ENCODE data around the gene SFMBT2. TPM values are rescaled to one million over a fixed set of nuclear protein-coding genes. Genes with fewer than 3 reads are reported as not detected.

The SFMBT2 gene
- total RNA-seq, 4 donors from 2014 or later, result 1.2 to 5.5 (median 3.2) TPM

DNA sequence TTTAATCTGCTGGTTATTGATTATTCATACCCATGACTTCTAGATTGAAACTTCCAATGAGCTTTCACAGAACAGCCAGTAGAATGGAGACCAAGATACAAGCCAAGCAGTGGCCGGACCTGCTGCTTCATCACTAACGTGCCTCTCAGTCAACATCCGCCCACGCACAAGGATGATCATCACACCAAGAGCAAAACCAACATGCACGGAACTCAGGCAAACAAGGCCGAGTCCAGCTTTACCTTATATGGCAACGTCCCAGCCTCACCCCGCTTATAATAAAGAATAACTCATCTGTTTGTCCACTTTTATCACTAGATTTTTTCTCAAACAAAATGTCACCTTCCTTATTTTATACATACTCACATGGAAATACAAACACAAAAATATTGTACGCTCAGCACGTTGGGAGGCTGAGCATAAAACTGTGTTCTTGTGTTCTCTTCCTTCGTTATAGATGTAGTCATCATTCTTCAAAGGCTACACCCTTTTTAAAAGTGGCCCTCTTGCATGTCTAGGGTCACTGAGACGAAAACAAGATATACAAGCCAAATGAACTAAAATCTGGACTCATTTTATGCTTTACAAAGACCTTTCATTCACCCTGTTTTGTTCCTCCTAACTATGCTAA is 122.7 kb downstream of the SFMBT2 start:
- H3K36me3 ChIP-seq, result no peaks in the 10 kb centered on the region
- no peaks in the 10 kb centered on the region for H3K27me3 ChIP-seq
- H3K27ac ChIP-seq, result no peak overlapping the region
- TF ChIP-seq EP300 (IDR thresholded peaks at IDR 0.05) (no peak), POLR2A (IDR thresholded peaks at IDR 0.05) (no peak), POLR2AphosphoS5 (IDR thresholded peaks at IDR 0.05) (no peak)
- TF ChIP-seq, protein P1, sequence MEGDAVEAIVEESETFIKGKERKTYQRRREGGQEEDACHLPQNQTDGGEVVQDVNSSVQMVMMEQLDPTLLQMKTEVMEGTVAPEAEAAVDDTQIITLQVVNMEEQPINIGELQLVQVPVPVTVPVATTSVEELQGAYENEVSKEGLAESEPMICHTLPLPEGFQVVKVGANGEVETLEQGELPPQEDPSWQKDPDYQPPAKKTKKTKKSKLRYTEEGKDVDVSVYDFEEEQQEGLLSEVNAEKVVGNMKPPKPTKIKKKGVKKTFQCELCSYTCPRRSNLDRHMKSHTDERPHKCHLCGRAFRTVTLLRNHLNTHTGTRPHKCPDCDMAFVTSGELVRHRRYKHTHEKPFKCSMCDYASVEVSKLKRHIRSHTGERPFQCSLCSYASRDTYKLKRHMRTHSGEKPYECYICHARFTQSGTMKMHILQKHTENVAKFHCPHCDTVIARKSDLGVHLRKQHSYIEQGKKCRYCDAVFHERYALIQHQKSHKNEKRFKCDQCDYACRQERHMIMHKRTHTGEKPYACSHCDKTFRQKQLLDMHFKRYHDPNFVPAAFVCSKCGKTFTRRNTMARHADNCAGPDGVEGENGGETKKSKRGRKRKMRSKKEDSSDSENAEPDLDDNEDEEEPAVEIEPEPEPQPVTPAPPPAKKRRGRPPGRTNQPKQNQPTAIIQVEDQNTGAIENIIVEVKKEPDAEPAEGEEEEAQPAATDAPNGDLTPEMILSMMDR (IDR thresholded peaks at IDR 0.05), result no peak
- no peaks in the 10 kb centered on the region for H3K4me1 ChIP-seq
- no peaks in the 10 kb centered on the region for H3K9me3 ChIP-seq
- DNase-seq (ENCODE audit: low spot score in 2 of 2), result no peak
- no peak overlapping the region for H3K4me3 ChIP-seq
- WGBS, result 94% methylated on average over 12 of the region's 12 CpGs

DNA sequence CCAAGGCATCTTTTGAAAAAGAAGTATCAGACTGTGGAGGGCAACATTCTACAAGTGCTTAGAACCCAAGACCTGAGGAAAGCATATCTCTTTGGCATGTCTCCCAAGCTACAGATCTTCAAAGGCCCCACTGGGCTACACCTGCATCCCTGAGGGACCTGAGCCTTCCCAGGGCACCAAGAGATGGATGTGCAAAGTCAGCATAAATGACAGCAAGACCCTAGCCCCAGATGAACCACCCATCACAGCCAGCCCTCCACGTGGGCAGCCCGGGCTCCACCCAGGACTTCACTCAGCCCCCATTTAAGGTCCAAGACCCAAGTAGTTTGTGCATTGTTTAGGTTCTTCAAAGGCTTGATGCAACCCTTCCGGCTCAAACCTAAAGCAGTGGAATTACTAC is 123.5 kb downstream of the SFMBT2 start:
- H3K27ac ChIP-seq, result no peak overlapping the region
- no peaks in the 10 kb centered on the region for H3K4me1 ChIP-seq
- no peaks in the 10 kb centered on the region for H3K9me3 ChIP-seq
- DNase-seq (ENCODE audit: low spot score in 2 of 2), result no peak
- H3K4me3 ChIP-seq, result no peak overlapping the region
- 86% methylated on average over 1 of the region's 3 CpGs for WGBS
- TF ChIP-seq EP300 (IDR thresholded peaks at IDR 0.05), result no peak
- TF ChIP-seq, protein P1 (IDR thresholded peaks at IDR 0.05), result no peak
- TF ChIP-seq POLR2AphosphoS5 (IDR thresholded peaks at IDR 0.05), result no peak
- no peak for TF ChIP-seq POLR2A (IDR thresholded peaks at IDR 0.05)
- H3K36me3 ChIP-seq, result no peaks in the 10 kb centered on the region
- no peaks in the 10 kb centered on the region for H3K27me3 ChIP-seq

DNA sequence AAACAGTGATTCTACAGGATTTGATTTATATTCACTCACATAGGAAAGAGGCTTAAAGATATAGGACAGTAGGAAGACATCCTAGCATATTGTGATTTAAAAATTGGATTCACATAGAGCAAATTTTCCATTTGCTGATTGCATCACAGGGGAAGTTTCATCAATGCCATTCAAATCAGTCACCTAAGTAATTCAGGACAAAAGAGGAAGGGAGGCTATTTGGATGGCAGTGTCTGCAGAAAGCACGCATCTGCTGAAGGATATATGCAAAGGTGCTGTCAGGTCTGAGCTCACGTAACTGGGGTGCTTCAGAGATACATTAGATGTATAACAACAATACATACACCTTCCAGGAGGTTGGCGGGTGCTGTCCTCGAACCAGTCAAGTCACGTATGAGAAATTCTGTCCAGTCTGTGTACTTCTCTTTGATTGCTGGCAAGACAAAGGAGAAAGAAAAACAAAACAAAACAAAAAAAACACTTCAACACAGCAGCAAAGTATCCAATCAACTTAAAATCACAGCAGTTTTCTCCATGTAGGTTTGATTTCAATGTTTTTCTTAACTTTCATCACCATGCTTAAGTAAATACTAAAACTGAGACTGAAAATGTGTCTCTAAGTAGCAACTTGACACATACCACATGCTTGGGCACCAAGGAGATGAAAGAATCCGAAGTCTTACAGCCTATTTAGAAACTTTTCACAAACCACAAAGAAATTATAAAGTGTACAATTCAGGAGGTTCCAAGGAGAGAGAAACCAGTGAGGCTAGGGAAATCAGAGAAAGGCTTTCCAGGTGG is 125.1 kb downstream of the SFMBT2 start:
- Histone ChIP-seq H3K27ac (no peak overlapping the region), H3K9me3 (no peaks in the 10 kb centered on the region), H3K27me3 (no peaks in the 10 kb centered on the region), H3K4me1 (no peaks in the 10 kb centered on the region), H3K4me3 (no peak overlapping the region), H3K36me3 (no peaks in the 10 kb centered on the region)
- TF ChIP-seq POLR2AphosphoS5 (IDR thresholded peaks at IDR 0.05), result no peak
- TF ChIP-seq, protein P1 (IDR thresholded peaks at IDR 0.05), result no peak
- TF ChIP-seq POLR2A (IDR thresholded peaks at IDR 0.05), result no peak
- no peak for TF ChIP-seq EP300 (IDR thresholded peaks at IDR 0.05)
- WGBS, result 86% methylated on average over 6 of the region's 6 CpGs
- DNase-seq (ENCODE audit: low spot score in 2 of 2), result no peak

DNA sequence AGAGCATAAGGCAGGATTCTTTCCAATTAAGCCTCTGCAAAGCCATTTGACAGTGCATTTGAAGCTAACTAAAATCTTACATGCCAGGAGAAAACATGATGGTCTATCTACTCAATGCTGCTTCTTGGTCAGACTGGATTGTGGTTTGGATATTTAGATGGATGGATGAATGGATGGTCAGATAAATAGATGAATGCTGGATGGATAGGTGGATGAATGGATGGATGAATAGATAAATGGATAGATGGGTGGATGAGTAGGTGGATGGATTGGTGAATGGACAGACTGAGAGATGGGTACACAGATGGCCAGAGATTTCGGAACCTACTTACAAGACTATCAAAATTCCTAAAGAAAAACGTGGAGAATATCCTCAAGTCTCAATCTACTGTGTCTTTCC is 127.6 kb downstream of the SFMBT2 start:
- no peaks in the 10 kb centered on the region for H3K27me3 ChIP-seq
- DNase-seq (ENCODE audit: low spot score in 2 of 2), result no peak
- H3K4me1 ChIP-seq, result no peaks in the 10 kb centered on the region
- no peaks in the 10 kb centered on the region for H3K9me3 ChIP-seq
- no peak overlapping the region for H3K27ac ChIP-seq
- H3K36me3 ChIP-seq, result no peaks in the 10 kb centered on the region
- no peak overlapping the region for H3K4me3 ChIP-seq
- 89% methylated on average over 2 of the region's 2 CpGs for WGBS
- no peak for TF ChIP-seq POLR2AphosphoS5 (IDR thresholded peaks at IDR 0.05)
- no peak for TF ChIP-seq POLR2A (IDR thresholded peaks at IDR 0.05)
- no peak for TF ChIP-seq EP300 (IDR thresholded peaks at IDR 0.05)
- TF ChIP-seq, protein P1 (IDR thresholded peaks at IDR 0.05), result no peak

DNA sequence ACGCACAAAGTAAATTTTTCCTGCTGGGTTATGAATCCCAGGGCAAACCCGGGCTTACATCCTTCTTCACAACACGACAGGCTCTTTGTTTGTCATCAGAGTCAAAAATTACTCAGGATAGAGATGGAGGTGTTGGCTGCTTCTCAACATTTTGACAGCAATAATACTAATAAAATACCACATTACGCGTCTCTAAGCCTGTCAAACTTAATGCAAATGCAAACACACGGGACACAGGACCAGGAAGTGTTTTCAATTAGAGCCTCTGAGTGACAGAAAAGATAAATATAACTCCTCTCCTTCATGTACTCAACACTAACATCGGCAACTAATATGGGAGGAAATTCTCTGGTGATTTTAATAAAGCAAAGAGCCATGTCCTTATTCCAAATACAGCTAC is 128.4 kb downstream of the SFMBT2 start:
- no peak for DNase-seq (ENCODE audit: low spot score in 2 of 2)
- Histone ChIP-seq H3K4me1 (no peaks in the 10 kb centered on the region), H3K4me3 (no peak overlapping the region), H3K9me3 (no peaks in the 10 kb centered on the region), H3K27me3 (no peaks in the 10 kb centered on the region), H3K36me3 (no peaks in the 10 kb centered on the region), H3K27ac (no peak overlapping the region)
- WGBS, result 80% methylated on average over 7 of the region's 7 CpGs
- TF ChIP-seq POLR2AphosphoS5 (IDR thresholded peaks at IDR 0.05), result no peak
- TF ChIP-seq EP300 (IDR thresholded peaks at IDR 0.05), result no peak
- no peak for TF ChIP-seq POLR2A (IDR thresholded peaks at IDR 0.05)
- TF ChIP-seq, protein P1 (IDR thresholded peaks at IDR 0.05), result no peak

All from suprapubic skin (tissue), 4 donors.